Measurements from ENCODE around the gene BMP7.

The BMP7 gene

DNA sequence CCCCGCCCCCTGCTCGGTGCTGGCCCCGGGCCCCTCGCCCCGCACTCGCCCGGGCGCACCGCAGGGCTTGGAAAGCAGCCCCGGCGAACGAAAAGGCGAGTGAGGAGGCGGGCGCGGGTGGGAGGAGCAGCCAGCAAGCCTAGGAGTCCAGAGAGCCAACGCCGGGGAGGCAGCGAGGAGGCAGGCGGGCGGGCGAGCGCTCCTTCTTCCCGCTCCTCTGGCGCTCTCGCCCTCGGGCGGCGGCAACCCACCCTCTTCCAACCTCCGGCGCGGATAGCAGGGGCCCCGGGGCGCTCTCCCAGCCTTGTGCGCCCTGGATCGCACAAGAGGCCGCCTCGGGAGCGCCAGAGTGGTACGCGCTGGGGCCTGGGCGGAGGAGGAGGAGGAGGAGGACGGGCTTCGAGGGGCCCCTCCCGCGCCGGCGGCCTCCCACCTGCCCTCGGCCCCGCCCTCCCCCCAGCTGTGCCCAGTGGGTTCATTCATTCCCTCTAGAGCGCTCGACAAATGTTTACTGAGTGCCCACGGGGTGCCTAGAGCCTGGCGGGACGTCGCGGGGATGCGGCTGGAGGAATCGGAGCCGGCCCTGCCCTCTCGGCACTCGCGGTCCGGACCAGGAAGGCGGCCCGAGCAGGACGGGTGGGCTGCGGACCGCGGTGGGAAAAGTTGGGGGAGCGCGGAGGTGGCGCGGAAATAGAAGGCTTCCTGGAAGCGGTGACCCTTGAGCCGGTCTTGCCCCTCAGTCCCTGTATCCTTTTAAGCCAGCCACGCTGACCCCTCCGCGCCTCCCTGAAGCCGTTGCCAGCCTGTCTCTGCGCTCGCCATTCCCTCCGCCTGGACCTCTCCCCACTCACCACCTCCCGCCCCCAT, at the start of gene BMP7:
TSS of gene BMP7 (minus strand) at position 351 of the 867 bp plus-strand sequence. CDS start 519 bp downstream, outside the sequence.
- TF ChIP-seq, protein P1, sequence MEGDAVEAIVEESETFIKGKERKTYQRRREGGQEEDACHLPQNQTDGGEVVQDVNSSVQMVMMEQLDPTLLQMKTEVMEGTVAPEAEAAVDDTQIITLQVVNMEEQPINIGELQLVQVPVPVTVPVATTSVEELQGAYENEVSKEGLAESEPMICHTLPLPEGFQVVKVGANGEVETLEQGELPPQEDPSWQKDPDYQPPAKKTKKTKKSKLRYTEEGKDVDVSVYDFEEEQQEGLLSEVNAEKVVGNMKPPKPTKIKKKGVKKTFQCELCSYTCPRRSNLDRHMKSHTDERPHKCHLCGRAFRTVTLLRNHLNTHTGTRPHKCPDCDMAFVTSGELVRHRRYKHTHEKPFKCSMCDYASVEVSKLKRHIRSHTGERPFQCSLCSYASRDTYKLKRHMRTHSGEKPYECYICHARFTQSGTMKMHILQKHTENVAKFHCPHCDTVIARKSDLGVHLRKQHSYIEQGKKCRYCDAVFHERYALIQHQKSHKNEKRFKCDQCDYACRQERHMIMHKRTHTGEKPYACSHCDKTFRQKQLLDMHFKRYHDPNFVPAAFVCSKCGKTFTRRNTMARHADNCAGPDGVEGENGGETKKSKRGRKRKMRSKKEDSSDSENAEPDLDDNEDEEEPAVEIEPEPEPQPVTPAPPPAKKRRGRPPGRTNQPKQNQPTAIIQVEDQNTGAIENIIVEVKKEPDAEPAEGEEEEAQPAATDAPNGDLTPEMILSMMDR (IDR thresholded peaks at IDR 0.05; ENCODE audit: extremely low read depth, insufficient read depth, missing control alignments): no peak
- DNase-seq (ENCODE audit: low spot score): no peak
- in situ Hi-C loops (cut with MboI; ENCODE audit: low pct_unique_long_range_greater_than_20kb, low sequenced_read_pairs, unreplicated experiment): no loop called here

DNA sequence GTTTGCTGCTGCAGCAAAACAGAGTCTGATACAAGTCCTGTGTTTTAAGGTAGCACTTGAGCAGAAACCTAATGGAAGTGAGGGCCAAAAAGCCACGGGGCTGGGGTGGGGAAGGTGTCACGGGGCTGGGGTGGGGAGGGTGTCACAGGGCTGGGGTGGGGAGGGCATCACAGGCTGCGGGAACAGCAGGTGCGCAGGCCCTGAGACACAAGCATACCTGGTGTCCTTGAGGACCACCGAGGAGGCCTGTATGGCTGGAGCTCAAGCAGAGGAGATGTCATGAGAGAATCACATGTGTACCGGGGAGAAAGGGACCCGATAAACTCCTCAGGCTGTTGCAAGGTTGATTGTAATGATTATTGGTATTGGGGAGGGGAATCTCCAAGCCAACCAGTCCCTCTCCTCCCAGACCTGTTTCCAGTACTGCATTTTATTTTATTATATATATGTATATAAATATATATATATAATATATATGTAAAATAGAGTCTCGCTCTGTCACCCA, 49.6 kb upstream of the BMP7 start:
- TF ChIP-seq, protein P1 (IDR thresholded peaks at IDR 0.05; ENCODE audit: extremely low read depth, insufficient read depth, missing control alignments): no peak
- no peak for DNase-seq (ENCODE audit: low spot score)
- in situ Hi-C loops (cut with MboI; ENCODE audit: low pct_unique_long_range_greater_than_20kb, low sequenced_read_pairs, unreplicated experiment): no loop called here

DNA sequence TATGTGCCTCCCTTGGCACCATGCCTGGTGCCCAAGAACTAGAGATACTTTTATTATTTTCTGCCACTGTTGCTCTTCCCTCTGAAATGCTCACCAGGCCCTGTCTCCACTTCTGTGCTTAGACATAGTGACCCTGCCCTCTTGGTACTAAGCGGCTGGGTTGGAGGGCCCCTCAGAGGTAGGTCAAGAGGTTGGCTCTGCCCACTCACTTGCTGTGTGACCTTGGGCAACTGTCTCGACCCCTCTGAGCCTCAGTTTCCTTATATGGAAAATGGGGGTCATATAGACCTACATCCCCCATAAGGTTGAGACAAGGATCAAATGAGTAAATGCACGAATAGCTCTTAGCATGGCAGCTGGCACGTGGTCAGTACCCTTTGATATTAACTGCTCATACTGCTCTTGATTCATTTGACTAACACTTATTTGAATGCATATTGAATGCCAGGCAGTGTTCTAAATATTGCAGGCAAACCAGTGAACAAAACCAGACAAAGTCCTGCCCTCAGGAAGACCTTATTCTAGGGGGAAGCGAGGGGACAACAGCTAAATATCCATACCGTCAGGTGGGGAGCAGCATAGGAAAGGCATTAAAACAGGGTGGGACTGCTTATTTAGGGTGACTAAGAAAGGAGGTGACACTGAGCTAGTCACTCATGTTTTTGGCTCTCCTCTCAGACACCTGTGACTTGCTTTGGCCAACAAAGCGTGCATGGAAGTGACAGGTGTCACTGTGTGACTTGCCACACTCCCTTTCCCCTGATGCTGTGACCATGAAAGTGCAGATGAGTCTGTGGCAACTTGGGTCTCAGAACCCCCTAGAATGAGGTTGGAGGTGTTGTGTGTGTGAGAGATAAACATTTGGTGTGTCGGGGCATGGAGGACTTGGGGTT, 48.9 kb upstream of the BMP7 start:
- TF ChIP-seq, protein P1 (IDR thresholded peaks at IDR 0.05; ENCODE audit: extremely low read depth, insufficient read depth, missing control alignments): no peak
- no peak for DNase-seq (ENCODE audit: low spot score)
- in situ Hi-C loops (cut with MboI; ENCODE audit: low pct_unique_long_range_greater_than_20kb, low sequenced_read_pairs, unreplicated experiment): no loop called here

DNA sequence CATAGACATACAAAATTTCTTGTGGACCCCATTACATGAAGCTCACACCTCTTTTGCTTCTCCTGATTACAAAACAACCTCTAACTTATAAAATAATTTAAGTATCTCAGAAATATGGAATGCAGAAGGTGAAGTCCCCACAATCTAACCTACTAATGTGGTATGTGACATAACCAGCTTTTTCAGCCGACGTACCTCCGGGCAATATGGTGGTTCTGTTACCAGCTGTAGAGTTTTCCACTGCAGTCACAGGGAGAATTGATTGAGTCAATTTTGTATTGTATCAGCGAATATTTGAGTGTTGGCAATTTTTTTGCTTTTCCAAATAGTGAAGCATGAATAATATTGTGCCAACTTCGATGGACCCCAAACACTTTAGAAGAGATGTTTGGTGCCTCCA, 47.5 kb upstream of the BMP7 start:
- TF ChIP-seq, protein P1 (IDR thresholded peaks at IDR 0.05; ENCODE audit: extremely low read depth, insufficient read depth, missing control alignments): no peak
- DNase-seq (ENCODE audit: low spot score): no peak
- in situ Hi-C loops (cut with MboI; ENCODE audit: low pct_unique_long_range_greater_than_20kb, low sequenced_read_pairs, unreplicated experiment): no loop called here

DNA sequence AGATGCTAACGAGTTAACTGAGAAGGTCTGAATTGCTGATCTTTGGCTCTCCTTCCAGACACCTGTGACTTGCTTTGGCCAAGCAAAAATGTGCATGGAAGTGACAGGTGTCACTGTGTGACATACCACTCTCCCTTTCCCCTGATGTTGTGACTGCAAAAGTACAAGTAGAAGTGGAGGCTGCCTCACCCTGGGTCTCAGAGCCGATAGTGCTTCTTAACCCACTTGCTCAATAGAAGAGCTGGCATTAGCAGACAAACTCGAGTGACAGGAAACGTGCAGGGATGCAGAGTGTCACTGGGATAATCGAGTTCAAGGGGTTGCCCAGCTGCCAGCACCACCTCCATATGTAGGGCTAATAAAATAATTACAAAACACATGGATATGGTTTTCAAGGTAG, 46.8 kb upstream of the BMP7 start:
- no peak for DNase-seq (ENCODE audit: low spot score)
- in situ Hi-C loops (cut with MboI; ENCODE audit: low pct_unique_long_range_greater_than_20kb, low sequenced_read_pairs, unreplicated experiment): no loop called here
- TF ChIP-seq, protein P1 (IDR thresholded peaks at IDR 0.05; ENCODE audit: extremely low read depth, insufficient read depth, missing control alignments): no peak

DNA sequence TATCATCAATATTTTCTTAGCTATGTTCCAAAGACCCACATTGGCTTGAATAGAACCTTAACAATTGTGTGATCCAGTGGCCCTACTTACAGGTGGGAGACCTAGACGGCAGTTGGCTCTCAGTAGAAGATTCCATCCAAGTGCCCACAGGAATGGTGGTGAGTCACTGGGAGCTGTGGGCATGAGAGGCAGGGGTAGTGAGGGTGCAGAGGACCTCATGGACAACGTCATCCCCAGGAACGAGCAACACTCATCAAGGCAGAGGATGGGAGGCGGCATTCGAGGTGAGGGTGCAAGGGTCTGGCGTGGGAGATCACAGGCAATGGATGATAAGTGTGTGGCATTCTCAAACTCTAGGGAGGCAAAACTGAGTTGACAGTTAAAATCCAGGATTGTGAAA, 45.7 kb upstream of the BMP7 start:
- TF ChIP-seq, protein P1 (IDR thresholded peaks at IDR 0.05; ENCODE audit: extremely low read depth, insufficient read depth, missing control alignments): no peak
- DNase-seq (ENCODE audit: low spot score): no peak
- in situ Hi-C loops (cut with MboI; ENCODE audit: low pct_unique_long_range_greater_than_20kb, low sequenced_read_pairs, unreplicated experiment): no loop called here
